Liver (tissue), 9 donors: ENCODE measurements around the gene CCDC93. TPM values are rescaled to one million over a fixed set of nuclear protein-coding genes. Genes with fewer than 3 reads are reported as not detected.
A peak's percentile ranks its signal among the peaks of the same experiment; 100 is the strongest.

Experiments used
- DNase-seq: peaks from one replicate; pipeline ENCODE4 v3.0.0-alpha.2; 2017; ENCODE audit warnings: low spot score
- H3K27ac ChIP-seq, 2 donors: one replicate each; pipeline ENCODE4 v1.7.0; 2013; ENCODE audit warnings: inconsistent platforms in 2 of 2, low read length in 2 of 2, control low read depth in 1 of 2, low read depth in 1 of 2, mild to moderate bottlenecking in 1 of 2
- H3K27me3 ChIP-seq, 4 donors: one replicate each; pipeline versions ENCODE4 v1.6.1 to v1.7.0; 2013; ENCODE audit warnings: low read length in 3 of 4, inconsistent platforms in 1 of 4, mild to moderate bottlenecking in 1 of 4, moderate library complexity in 1 of 4; ENCODE audit not compliant: control insufficient read depth in 4 of 4, insufficient read depth in 4 of 4
- H3K36me3 ChIP-seq, 4 donors: one replicate each; pipeline versions ENCODE4 v1.6.1 to v1.7.0; 2013; ENCODE audit warnings: low read length in 3 of 4, mild to moderate bottlenecking in 3 of 4, low read depth in 1 of 4, moderate library complexity in 1 of 4; ENCODE audit not compliant: control insufficient read depth in 4 of 4, insufficient read depth in 3 of 4
- H3K4me1 ChIP-seq, 4 donors: one replicate each; pipeline versions ENCODE4 v1.6.1 to v1.7.0; 2013; ENCODE audit warnings: low read length in 3 of 4, mild to moderate bottlenecking in 3 of 4, moderate library complexity in 1 of 4; ENCODE audit not compliant: control insufficient read depth in 4 of 4, insufficient read depth in 4 of 4
- H3K4me3 ChIP-seq, 3 donors: one replicate each; pipeline versions ENCODE4 v1.6.1 to v1.7.0; 2013; ENCODE audit warnings: low read length in 3 of 3, control low read depth in 1 of 3, low read depth in 1 of 3, mild to moderate bottlenecking in 1 of 3
- H3K9ac ChIP-seq, 2 donors: one replicate each; pipeline ENCODE4 v1.7.0; 2013; ENCODE audit warnings: low read length in 2 of 2, mild to moderate bottlenecking in 2 of 2, moderate library complexity in 2 of 2, control low read depth in 1 of 2, low read depth in 1 of 2
- H3K9me3 ChIP-seq, 4 donors: one replicate each; pipeline versions ENCODE4 v1.6.1 to v1.7.0; 2013; ENCODE audit warnings: low read length in 3 of 4; ENCODE audit not compliant: control insufficient read depth in 4 of 4
- ATF3 ChIP-seq: IDR thresholded peaks from 2 replicates; pipeline ENCODE4 v1.6.1; 2016; ENCODE audit warnings: antibody characterized with exemption
- CTCF ChIP-seq: fragments of 150-350 bp; IDR thresholded peaks from 2 replicates; pipeline ENCODE4 v1.5.1; 2017; ENCODE audit warnings: improper control_type of control experiment, low read depth, low read length; ENCODE audit not compliant: missing input control
- EGR1 ChIP-seq, 2 donors: IDR thresholded peaks; 2 replicates each; pipeline ENCODE4 v1.6.1; 2016 to 2018; ENCODE audit warnings: antibody characterized with exemption in 2 of 2, low read depth in 2 of 2
- FOXA1 ChIP-seq: IDR thresholded peaks from 2 replicates; pipeline ENCODE4 v1.6.1; 2016; ENCODE audit warnings: antibody characterized with exemption
- FOXA2 ChIP-seq: IDR thresholded peaks from 2 replicates; pipeline ENCODE4 v1.6.1; 2016; ENCODE audit warnings: antibody characterized with exemption
- GABPA ChIP-seq, 2 donors: IDR thresholded peaks in 1 of 2; conservative IDR thresholded peaks in 1 of 2; 2 replicates each; pipeline ENCODE4 v1.6.1; 2016; ENCODE audit warnings: antibody characterized with exemption in 2 of 2, mild to moderate bottlenecking in 1 of 2, moderate library complexity in 1 of 2
- HNF4G ChIP-seq: IDR thresholded peaks from 2 replicates; pipeline ENCODE4 v1.6.1; 2016; ENCODE audit warnings: antibody characterized with exemption
- JUND ChIP-seq, 2 donors: IDR thresholded peaks; 2 replicates each; pipeline ENCODE4 v1.6.1; 2016; ENCODE audit warnings: antibody characterized with exemption in 2 of 2
- MAX ChIP-seq: IDR thresholded peaks from 2 replicates; pipeline ENCODE4 v1.6.1; 2016; ENCODE audit warnings: antibody characterized with exemption
- RAD21 ChIP-seq, 2 donors: IDR thresholded peaks; 2 replicates each; pipeline ENCODE4 v1.6.1; 2016; ENCODE audit warnings: antibody characterized with exemption in 2 of 2, mild to moderate bottlenecking in 2 of 2
- REST ChIP-seq: IDR thresholded peaks from 2 replicates; pipeline ENCODE4 v1.6.1; 2016; ENCODE audit warnings: antibody characterized with exemption, mild to moderate bottlenecking
- RXRA ChIP-seq, 2 donors: IDR thresholded peaks; 2 replicates each; pipeline ENCODE4 v1.6.1; 2017 to 2018; ENCODE audit warnings: antibody characterized with exemption in 2 of 2, mild to moderate bottlenecking in 1 of 2
- SP1 ChIP-seq: IDR thresholded peaks from 2 replicates; pipeline ENCODE4 v1.6.1; 2018; ENCODE audit warnings: antibody characterized with exemption, mild to moderate bottlenecking
- TAF1 ChIP-seq: conservative IDR thresholded peaks from 2 replicates; pipeline ENCODE4 v1.6.1; 2016; ENCODE audit warnings: antibody characterized with exemption, mild to moderate bottlenecking
- YY1 ChIP-seq: IDR thresholded peaks from 2 replicates; pipeline ENCODE4 v1.6.1; 2016; ENCODE audit warnings: antibody characterized with exemption, mild to moderate bottlenecking
- ZBTB33 ChIP-seq: IDR thresholded peaks from 2 replicates; pipeline ENCODE4 v1.6.1; 2016; ENCODE audit warnings: antibody characterized with exemption
- WGBS: extraction: QIAGEN DNeasy Blood & Tissue Kit; methylation state at CpG from one replicate; pipeline ENCODE4 v1.1.7; 2013; 5-methylcytosine and 5-hydroxymethylcytosine counted together
- polyA plus RNA-seq, 2 donors: library from polyadenylated mRNA; stranded (reverse) in 1 of 2; unstranded in 1 of 2; fragments of 200-250 nt in 1 of 2; fragments of >200 nt in 1 of 2; fragmentation: Nextera tagmentation in 1 of 2; extraction: Ambion mirVana in 1 of 2; gene quantifications; one replicate each; pipeline versions ENCODE4 v1.2.1 to v1.2.3, GENCODE V29; 2013 to 2015
- total RNA-seq, 2 donors: library from RNA; depleted of rRNA; stranded (reverse); fragments of >200 nt; gene quantifications; one replicate each; pipeline ENCODE4 v1.2.3, GENCODE V29; 2014
- donor health status: healthy.
- donor health status: healthy.
- donor health status: healthy.
- donor health status: healthy.
- donor health status: healthy.

The CCDC93 gene
- total and polyA plus RNA-seq, 4 donors = 4.0 to 14.2 (median 8.5) TPM

GRCh38 chr2:118048401-118048800 is 34.5 kb upstream of the CCDC93 start:
- no peaks in the 10 kb centered on the region for H3K9me3 ChIP-seq
- TF ChIP-seq MAX (no peak), SP1 (no peak), CTCF (no peak), JUND (IDR thresholded peaks at IDR 0.05) (no peak), EGR1 (IDR thresholded peaks at IDR 0.05; ENCODE audit: low read depth in 2 of 2) (no peak), REST (no peak), FOXA1 (no peak), YY1 (no peak), GABPA (IDR thresholded peaks at IDR 0.05 in 1 of 2, conservative IDR thresholded peaks at IDR 0.05 in 1 of 2) (no peak), ZBTB33 (no peak), RAD21 (IDR thresholded peaks at IDR 0.05) (no peak), RXRA (IDR thresholded peaks at IDR 0.05) (no peak), TAF1 (no peak), HNF4G (no peak), FOXA2 (no peak)
- no peak overlapping the region for H3K27ac ChIP-seq
- H3K4me1 ChIP-seq = peaks cover 0 to 8% (median 0%) of the 10 kb centered on the region in 4 donors
- no peak overlapping the region for H3K9ac ChIP-seq
- H3K4me3 ChIP-seq = no peak overlapping the region
- DNase-seq = no peak
- H3K27me3 ChIP-seq = no peaks in the 10 kb centered on the region
- no peaks in the 10 kb centered on the region for H3K36me3 ChIP-seq
- 93% methylated on average over 3 of the region's 3 CpGs for WGBS

GRCh38 chr2:118047380-118047826 is 33.5 kb upstream of the CCDC93 start:
- no peak for DNase-seq
- peak overlapping the region in 1 of 3 donors; percentile 27 for H3K4me3 ChIP-seq
- TF ChIP-seq ATF3 (no peak), HNF4G (no peak), CTCF (no peak), RAD21 (IDR thresholded peaks at IDR 0.05) (peak in 1 of 2 donors; percentile 12), FOXA1 (no peak), JUND (IDR thresholded peaks at IDR 0.05) (peak; percentile 51 to 92), YY1 (no peak), FOXA2 (no peak), GABPA (IDR thresholded peaks at IDR 0.05 in 1 of 2, conservative IDR thresholded peaks at IDR 0.05 in 1 of 2) (no peak), TAF1 (no peak), REST (no peak)
- WGBS = 64% methylated on average over 3 of the region's 3 CpGs
- no peaks in the 10 kb centered on the region for H3K9me3 ChIP-seq
- no peak overlapping the region for H3K27ac ChIP-seq
- peak overlapping the region; percentile 48 to 64 for H3K9ac ChIP-seq
- H3K4me1 ChIP-seq = peaks cover 0 to 8% (median 0%) of the 10 kb centered on the region in 4 donors
- no peaks in the 10 kb centered on the region for H3K36me3 ChIP-seq
- H3K27me3 ChIP-seq = no peaks in the 10 kb centered on the region
